OCI-M2 (cell line): Measurements from ENCODE around the gene DPP10.

Source experiments
- DNase-seq: peaks from one replicate; lab custom pipeline; 2025; ENCODE audit not compliant: unreplicated experiment; lab: John Stamatoyannopoulos, UW

The DPP10 gene

GRCh38 chr2:115533081-115533480 is 1090.6 kb downstream of the DPP10 start:
- no peak for DNase-seq

GRCh38 chr2:115541814-115542213 is 1099.4 kb downstream of the DPP10 start:
- DNase-seq = no peak

- no peak for DNase-seq
Measured at GRCh38 chr2:115542331-115542730, 1099.9 kb downstream of the DPP10 start.

- no peak for DNase-seq
Measured at GRCh38 chr2:115543024-115543423, 1100.6 kb downstream of the DPP10 start.

GRCh38 chr2:115543461-115543860 is 1101.0 kb downstream of the DPP10 start:
- DNase-seq = no peak

GRCh38 chr2:115549611-115550130 is 1107.2 kb downstream of the DPP10 start:
- DNase-seq = no peak

- no peak for DNase-seq
Measured at GRCh38 chr2:115552726-115553125, 1110.3 kb downstream of the DPP10 start.

- no peak for DNase-seq
Measured at GRCh38 chr2:115554153-115554552, 1111.7 kb downstream of the DPP10 start.

- DNase-seq = no peak
Measured at GRCh38 chr2:115558725-115559124, 1116.3 kb downstream of the DPP10 start.

- no peak for DNase-seq
Measured at GRCh38 chr2:115560666-115561065, 1118.2 kb downstream of the DPP10 start.

GRCh38 chr2:115568643-115569042 is 1126.2 kb downstream of the DPP10 start:
- no peak for DNase-seq

- no peak for DNase-seq
Measured at GRCh38 chr2:115569547-115569946, 1127.1 kb downstream of the DPP10 start.

GRCh38 chr2:115572746-115573145 is 1130.3 kb downstream of the DPP10 start:
- DNase-seq = no peak

- no peak for DNase-seq
Measured at GRCh38 chr2:115573756-115574155, 1131.3 kb downstream of the DPP10 start.

GRCh38 chr2:115574667-115575066 is 1132.2 kb downstream of the DPP10 start:
- DNase-seq = no peak

GRCh38 chr2:115580784-115581183 is 1138.3 kb downstream of the DPP10 start:
- DNase-seq = no peak

GRCh38 chr2:115584507-115584906 is 1142.1 kb downstream of the DPP10 start:
- no peak for DNase-seq

- DNase-seq = no peak
Measured at GRCh38 chr2:115596659-115597375, 1154.4 kb downstream of the DPP10 start.

- no peak for DNase-seq
Measured at GRCh38 chr2:115603285-115603684, 1160.8 kb downstream of the DPP10 start.

GRCh38 chr2:115606350-115606749 is 1163.9 kb downstream of the DPP10 start:
- no peak for DNase-seq

- DNase-seq = no peak
Measured at GRCh38 chr2:115609978-115610377, 1167.5 kb downstream of the DPP10 start.

- DNase-seq = no peak
Measured at GRCh38 chr2:115610888-115611287, 1168.4 kb downstream of the DPP10 start.

- DNase-seq = no peak
Measured at GRCh38 chr2:115624332-115624731, 1181.9 kb downstream of the DPP10 start.
